ENCODE results near the gene AKR1B1.

The AKR1B1 gene

GRCh38 chr7:134446446-134446845, 12.5 kb downstream of the AKR1B1 start:
- H3K9ac ChIP-seq (ENCODE audit: low read depth, low read length), result no peak overlapping the region
- no peaks in the 10 kb centered on the region for H3K4me1 ChIP-seq (ENCODE audit: insufficient read depth, low read length)
- peaks cover 46% of the 10 kb centered on the region for H3K36me3 ChIP-seq (ENCODE audit: insufficient read depth, low read length)
- H3K9me3 ChIP-seq (ENCODE audit: control insufficient read depth, insufficient read depth, low read length), result no peaks in the 10 kb centered on the region

GRCh38 chr7:134444961-134445315, 14.0 kb downstream of the AKR1B1 start:
- Histone ChIP-seq H3K9ac (ENCODE audit: low read depth, low read length) (no peak overlapping the region), H3K4me1 (ENCODE audit: insufficient read depth, low read length) (no peaks in the 10 kb centered on the region), H3K36me3 (ENCODE audit: insufficient read depth, low read length) (peaks cover 41% of the 10 kb centered on the region), H3K9me3 (ENCODE audit: control insufficient read depth, insufficient read depth, low read length) (no peaks in the 10 kb centered on the region)

GRCh38 chr7:134444198-134444960, 14.5 kb downstream of the AKR1B1 start:
- Histone ChIP-seq H3K9ac (ENCODE audit: low read depth, low read length) (no peak overlapping the region), H3K36me3 (ENCODE audit: insufficient read depth, low read length) (peaks cover 37% of the 10 kb centered on the region), H3K4me1 (ENCODE audit: insufficient read depth, low read length) (no peaks in the 10 kb centered on the region)

GRCh38 chr7:134443396-134444070, 15.4 kb downstream of the AKR1B1 start:
- Histone ChIP-seq H3K4me1 (ENCODE audit: insufficient read depth, low read length) (no peaks in the 10 kb centered on the region), H3K9me3 (ENCODE audit: control insufficient read depth, insufficient read depth, low read length) (0 out of 2 replicates have a peak, but pooled peaks cover 3% of the 10 kb centered on the region), H3K36me3 (ENCODE audit: insufficient read depth, low read length) (peaks cover 33% of the 10 kb centered on the region), H3K9ac (ENCODE audit: low read depth, low read length) (no peak overlapping the region)

More at GRCh38 chr7:134444198-134444960, 14.5 kb downstream of the AKR1B1 start:
- no peaks in the 10 kb centered on the region for H3K9me3 ChIP-seq (ENCODE audit: control insufficient read depth, insufficient read depth, low read length)

GRCh38 chr7:134442441-134443220, 16.3 kb downstream of the AKR1B1 start:
- peaks cover 24% of the 10 kb centered on the region for H3K36me3 ChIP-seq (ENCODE audit: insufficient read depth, low read length)

GRCh38 chr7:134441264-134441663, 17.6 kb downstream of the AKR1B1 start:
- Histone ChIP-seq H3K4me1 (ENCODE audit: insufficient read depth, low read length) (no peaks in the 10 kb centered on the region), H3K9ac (ENCODE audit: low read depth, low read length) (no peak overlapping the region), H3K9me3 (ENCODE audit: control insufficient read depth, insufficient read depth, low read length) (0 out of 2 replicates have a peak, but pooled peaks cover 3% of the 10 kb centered on the region), H3K36me3 (ENCODE audit: insufficient read depth, low read length) (peaks cover 20% of the 10 kb centered on the region)

More at GRCh38 chr7:134442441-134443220, 16.3 kb downstream of the AKR1B1 start:
- H3K9ac ChIP-seq (ENCODE audit: low read depth, low read length), result no peak overlapping the region
- H3K4me1 ChIP-seq (ENCODE audit: insufficient read depth, low read length), result no peaks in the 10 kb centered on the region
- 0 out of 2 replicates have a peak, but pooled peaks cover 3% of the 10 kb centered on the region for H3K9me3 ChIP-seq (ENCODE audit: control insufficient read depth, insufficient read depth, low read length)

- Histone ChIP-seq H3K9ac (ENCODE audit: low read depth, low read length) (no peak overlapping the region), H3K4me1 (ENCODE audit: insufficient read depth, low read length) (no peaks in the 10 kb centered on the region), H3K9me3 (ENCODE audit: control insufficient read depth, insufficient read depth, low read length) (0 out of 2 replicates have a peak, but pooled peaks cover 3% of the 10 kb centered on the region), H3K36me3 (ENCODE audit: insufficient read depth, low read length) (peaks cover 20% of the 10 kb centered on the region)
Measured at GRCh38 chr7:134440476-134440875, 18.4 kb downstream of the AKR1B1 start.

GRCh38 chr7:134440067-134440466, 18.8 kb downstream of the AKR1B1 start:
- Histone ChIP-seq H3K36me3 (ENCODE audit: insufficient read depth, low read length) (peaks cover 20% of the 10 kb centered on the region), H3K9me3 (ENCODE audit: control insufficient read depth, insufficient read depth, low read length) (0 out of 2 replicates have a peak, but pooled peaks cover 3% of the 10 kb centered on the region), H3K9ac (ENCODE audit: low read depth, low read length) (no peak overlapping the region), H3K4me1 (ENCODE audit: insufficient read depth, low read length) (no peaks in the 10 kb centered on the region)

- Histone ChIP-seq H3K36me3 (ENCODE audit: insufficient read depth, low read length) (peaks cover 11% of the 10 kb centered on the region), H3K9ac (ENCODE audit: low read depth, low read length) (no peak overlapping the region), H3K4me1 (ENCODE audit: insufficient read depth, low read length) (no peaks in the 10 kb centered on the region), H3K9me3 (ENCODE audit: control insufficient read depth, insufficient read depth, low read length) (0 out of 2 replicates have a peak, but pooled peaks cover 3% of the 10 kb centered on the region)
Measured at GRCh38 chr7:134438946-134439345, 20.0 kb downstream of the AKR1B1 start.

GRCh38 chr7:134435161-134435920, 23.6 kb downstream of the AKR1B1 start:
- Histone ChIP-seq H3K4me1 (ENCODE audit: insufficient read depth, low read length) (no peaks in the 10 kb centered on the region), H3K9me3 (ENCODE audit: control insufficient read depth, insufficient read depth, low read length) (0 out of 2 replicates have a peak, but pooled peaks cover 3% of the 10 kb centered on the region), H3K9ac (ENCODE audit: low read depth, low read length) (no peak overlapping the region), H3K36me3 (ENCODE audit: insufficient read depth, low read length) (no peaks in the 10 kb centered on the region)

- Histone ChIP-seq H3K4me1 (ENCODE audit: insufficient read depth, low read length) (no peaks in the 10 kb centered on the region), H3K36me3 (ENCODE audit: insufficient read depth, low read length) (no peaks in the 10 kb centered on the region)
Measured at GRCh38 chr7:134434701-134435100, 24.2 kb downstream of the AKR1B1 start.

GRCh38 chr7:134433430-134433829, 25.5 kb downstream of the AKR1B1 start:
- Histone ChIP-seq H3K36me3 (ENCODE audit: insufficient read depth, low read length) (no peaks in the 10 kb centered on the region), H3K9ac (ENCODE audit: low read depth, low read length) (no peak overlapping the region), H3K4me1 (ENCODE audit: insufficient read depth, low read length) (no peaks in the 10 kb centered on the region), H3K9me3 (ENCODE audit: control insufficient read depth, insufficient read depth, low read length) (no peaks in the 10 kb centered on the region)

More at GRCh38 chr7:134434701-134435100, 24.2 kb downstream of the AKR1B1 start:
- Histone ChIP-seq H3K9me3 (ENCODE audit: control insufficient read depth, insufficient read depth, low read length) (0 out of 2 replicates have a peak, but pooled peaks cover 3% of the 10 kb centered on the region), H3K9ac (ENCODE audit: low read depth, low read length) (no peak overlapping the region)

GRCh38 chr7:134432296-134433152, 26.4 kb downstream of the AKR1B1 start:
- Histone ChIP-seq H3K9me3 (ENCODE audit: control insufficient read depth, insufficient read depth, low read length) (no peaks in the 10 kb centered on the region), H3K4me1 (ENCODE audit: insufficient read depth, low read length) (no peaks in the 10 kb centered on the region), H3K9ac (ENCODE audit: low read depth, low read length) (peak overlapping the region; percentile 40; the same call in 1 of the 2 replicates), H3K36me3 (ENCODE audit: insufficient read depth, low read length) (no peaks in the 10 kb centered on the region)

Data from ES-I3 (cell line).